NB4 (cell line): ENCODE data around the gene PRKAR1B.

ENCODE experiments used
- DNase-seq: peaks from one replicate; pipeline ENCODE4 v3.0.0; 2010; ENCODE audit warnings: low read depth
- H3K4me3 ChIP-seq: one replicate; pipeline ENCODE4 v1.5.1; 2011; ENCODE audit warnings: mild to moderate bottlenecking, low read depth, low read length, moderate library complexity
- CTCF ChIP-seq: IDR thresholded peaks from one replicate; pipeline ENCODE4 v1.5.1; 2012; ENCODE audit warnings: low read depth, low read length
- MAX ChIP-seq: IDR thresholded peaks from 2 replicates; pipeline ENCODE4 v1.6.1; 2011; ENCODE audit warnings: low read depth, low read length
- MYC ChIP-seq: IDR thresholded peaks from 2 replicates; pipeline ENCODE4 v1.6.1; 2011; ENCODE audit warnings: low read depth, low read length
- POLR2A ChIP-seq: IDR thresholded peaks from 2 replicates; pipeline ENCODE4 v1.6.1; 2011; ENCODE audit warnings: mild to moderate bottlenecking; ENCODE audit not compliant: insufficient read length; ENCODE audit errors: extremely low read depth

The PRKAR1B gene

GRCh38 chr7:727104-727805 is at the start of gene PRKAR1B:
Gene PRKAR1B, minus strand, starts transcription at chr7:727281. Its CDS starts 15,776 bp downstream, at chr7:711505.
- peak; percentile 67 for DNase-seq
- peak within 1 kb of the TSS; percentile 78 for H3K4me3 ChIP-seq
- TF ChIP-seq POLR2A (no peak), MAX (peak; percentile 89)

GRCh38 chr7:776381-776780 is 49.3 kb upstream of the PRKAR1B start:
- no peak overlapping the region for H3K4me3 ChIP-seq
- TF ChIP-seq MYC (no peak), POLR2A (no peak), MAX (no peak), CTCF (no peak)
- DNase-seq = no peak

- TF ChIP-seq CTCF (peak; percentile 33), MAX (no peak), POLR2A (no peak)
- no peak overlapping the region for H3K4me3 ChIP-seq
- DNase-seq = peak; percentile 38
These were observed 47.4 kb upstream of the PRKAR1B start for GRCh38 chr7:774161-775109.

GRCh38 chr7:773622-773915 is 46.5 kb upstream of the PRKAR1B start:
- no peak for DNase-seq

GRCh38 chr7:772861-773621 is 46.0 kb upstream of the PRKAR1B start:
- no peak for DNase-seq
- H3K4me3 ChIP-seq = no peak overlapping the region
- TF ChIP-seq MAX = no peak
- TF ChIP-seq CTCF = no peak
- TF ChIP-seq MYC = no peak
- no peak for TF ChIP-seq POLR2A

More at GRCh38 chr7:773622-773915, 46.5 kb upstream of the PRKAR1B start:
- no peak overlapping the region for H3K4me3 ChIP-seq
- no peak for TF ChIP-seq POLR2A
- TF ChIP-seq CTCF = no peak
- TF ChIP-seq MAX = no peak
- TF ChIP-seq MYC = no peak
